ENCODE data around the gene FGF5.
"Not testable (repeated sequence)": the region's sequence is repeated elsewhere in the genome, so short reads cannot be mapped to it uniquely, and the experiment has no call there.

Gene FGF5

DNA sequence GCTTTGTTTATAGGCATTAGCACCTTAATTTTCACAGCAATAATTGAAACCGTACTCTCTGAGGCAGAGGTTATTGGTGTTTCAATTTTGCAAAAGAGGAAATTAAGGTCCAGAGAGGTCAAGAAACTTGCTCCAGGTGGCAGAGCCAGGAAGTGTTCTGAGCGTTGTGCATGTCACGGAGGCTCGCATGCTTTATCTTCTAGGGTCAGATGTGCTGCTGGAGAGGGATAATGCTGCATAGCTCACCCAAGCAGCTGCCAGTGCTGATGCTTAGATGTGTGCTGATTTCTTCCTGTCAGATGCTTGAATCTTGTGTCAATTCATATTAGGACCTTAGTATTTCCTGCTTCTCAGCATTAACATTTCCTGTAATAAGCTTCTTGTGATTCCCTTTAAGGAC, 13.0 kb upstream of the FGF5 start:
- DNase-seq (ENCODE audit: low read depth in 2 of 3, low spot score in 2 of 3), result no peak

DNA sequence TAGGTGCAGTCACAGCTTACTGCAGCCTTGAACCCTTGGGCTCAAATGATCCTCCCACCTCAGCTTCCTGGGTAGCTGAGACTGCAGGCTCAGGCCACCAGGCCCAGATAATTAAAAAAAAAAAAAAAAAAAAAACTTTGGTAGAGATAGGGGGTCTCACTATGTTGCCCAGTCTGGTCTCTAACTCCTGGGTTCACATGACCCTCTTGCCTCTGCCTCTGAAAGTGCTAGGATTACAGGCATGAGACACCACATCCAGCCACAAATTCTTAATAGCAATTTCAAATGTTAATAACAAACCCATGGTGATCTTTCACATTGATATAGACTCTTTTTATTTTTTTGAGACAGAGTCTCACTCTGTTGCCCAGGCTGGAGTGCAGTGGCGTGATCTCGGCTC, 12.3 kb upstream of the FGF5 start:
- no peak for DNase-seq (ENCODE audit: low read depth in 2 of 3, low spot score in 2 of 3)

GRCh38 chr4:80255329-80256095, 11.0 kb upstream of the FGF5 start:
- no peak for DNase-seq (ENCODE audit: low read depth in 2 of 3, low spot score in 2 of 3)

- no peak for DNase-seq (ENCODE audit: low read depth in 2 of 3, low spot score in 2 of 3)
These were observed 8.6 kb upstream of the FGF5 start for GRCh38 chr4:80257851-80258250.

DNA sequence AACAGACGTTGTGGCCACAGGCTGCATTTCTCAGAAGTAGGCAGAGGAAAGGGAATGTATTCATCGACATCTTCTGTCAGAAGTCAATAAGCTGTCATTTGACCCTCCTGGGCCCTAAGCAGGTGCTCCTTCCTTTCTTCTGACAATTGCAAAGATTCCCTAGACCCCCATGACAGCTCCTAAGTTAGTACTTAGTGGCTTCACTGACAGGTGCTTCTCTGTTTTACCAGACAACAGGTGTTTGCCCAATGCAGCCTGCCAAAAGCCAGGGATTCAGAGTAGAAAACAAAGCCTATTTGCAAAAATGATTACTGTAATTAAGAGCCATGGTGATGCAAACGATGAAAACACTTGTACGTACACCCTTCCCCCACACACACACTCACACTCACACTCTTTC, 7.5 kb upstream of the FGF5 start:
- DNase-seq (ENCODE audit: low read depth in 2 of 3, low spot score in 2 of 3), result no peak

- DNase-seq (ENCODE audit: low read depth in 2 of 3, low spot score in 2 of 3), result no peak
These were observed 6.6 kb upstream of the FGF5 start for GRCh38 chr4:80259817-80260216.

- no peak for DNase-seq (ENCODE audit: low read depth in 2 of 3, low spot score in 2 of 3)
These were observed 4.4 kb upstream of the FGF5 start for GRCh38 chr4:80261989-80262600.

DNA sequence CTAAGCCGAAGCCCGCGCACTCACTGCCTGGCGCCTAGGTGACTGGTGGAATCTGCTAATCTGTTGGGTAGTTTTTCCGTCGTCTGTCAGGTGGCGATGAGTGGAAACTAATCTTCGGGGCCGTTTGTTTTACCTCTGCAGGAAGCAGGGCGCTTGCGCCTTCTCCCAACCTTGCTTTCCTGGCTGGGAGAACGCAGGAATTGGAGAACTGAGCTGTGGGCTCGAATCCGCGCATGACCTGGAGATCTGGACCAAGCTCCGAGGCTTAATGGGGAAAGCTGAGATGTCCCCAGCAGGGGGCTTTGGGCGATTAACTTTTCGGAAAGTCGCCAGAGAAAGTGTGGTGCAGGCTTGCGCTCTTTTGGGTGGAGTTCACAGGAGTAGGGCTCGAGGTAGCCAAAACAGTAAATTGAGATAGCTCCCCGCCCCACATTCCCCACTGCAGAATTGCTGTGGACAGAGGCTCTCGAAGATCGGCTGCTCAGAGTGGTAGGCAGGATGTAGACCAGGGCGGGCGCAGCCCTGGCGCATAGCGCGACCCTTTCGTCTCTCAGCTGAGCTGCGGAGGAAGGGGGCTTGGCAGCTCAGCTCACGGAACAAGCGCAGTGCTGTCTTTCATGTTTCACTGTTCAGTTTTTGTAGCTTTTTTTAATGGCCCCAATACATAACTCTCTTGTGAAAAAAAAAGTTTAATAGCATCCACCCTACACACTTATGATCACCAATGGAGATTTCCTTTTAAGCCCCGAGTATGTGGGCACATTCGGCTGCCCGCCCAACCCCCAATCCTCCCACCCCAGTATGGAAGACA, 2.7 kb upstream of the FGF5 start:
- no peak for DNase-seq (ENCODE audit: low read depth in 2 of 3, low spot score in 2 of 3)

DNA sequence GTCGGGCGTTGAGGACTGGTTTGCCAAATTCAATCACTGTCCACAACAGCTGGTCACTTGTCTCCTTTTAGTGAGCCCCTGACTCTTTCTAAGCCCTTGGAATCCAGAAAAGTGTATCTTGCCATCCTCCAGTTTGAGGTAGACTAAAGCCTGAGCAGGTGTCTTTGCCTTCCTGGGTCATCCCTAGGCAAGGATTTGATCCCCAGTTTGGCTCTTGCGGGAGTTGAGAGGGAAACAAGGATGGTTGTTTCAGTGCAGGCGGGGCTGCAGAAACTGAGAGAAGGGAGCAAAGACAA, 2.2 kb upstream of the FGF5 start:
- DNase-seq (ENCODE audit: low read depth in 2 of 3, low spot score in 2 of 3), result no peak

- no peak for DNase-seq (ENCODE audit: low read depth in 2 of 3, low spot score in 2 of 3)
These were observed 1.6 kb upstream of the FGF5 start for GRCh38 chr4:80264825-80265224.

GRCh38 chr4:80265571-80266252, 752 bp upstream of the FGF5 start:
- no peak for DNase-seq (ENCODE audit: low read depth in 2 of 3, low spot score in 2 of 3)

DNA sequence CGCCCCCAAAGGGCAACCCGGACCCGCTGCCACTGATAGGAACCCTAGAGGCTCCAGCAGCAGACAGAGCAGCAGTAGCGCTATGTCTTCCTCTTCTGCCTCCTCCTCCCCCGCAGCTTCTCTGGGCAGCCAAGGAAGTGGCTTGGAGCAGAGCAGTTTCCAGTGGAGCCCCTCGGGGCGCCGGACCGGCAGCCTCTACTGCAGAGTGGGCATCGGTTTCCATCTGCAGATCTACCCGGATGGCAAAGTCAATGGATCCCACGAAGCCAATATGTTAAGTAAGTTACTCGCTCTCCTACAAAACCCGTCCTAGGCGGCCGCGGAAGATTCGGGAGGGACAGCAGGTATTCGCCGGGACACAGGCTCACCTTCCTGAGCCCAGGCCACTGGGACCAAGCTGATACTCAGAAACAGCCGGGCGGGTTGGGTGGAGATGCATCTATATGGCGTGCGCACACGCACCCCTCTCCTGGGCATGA, 477 bp downstream of the FGF5 start:
- no peak for DNase-seq (ENCODE audit: low read depth in 2 of 3, low spot score in 2 of 3)

GRCh38 chr4:80268081-80268823, 1.8 kb downstream of the FGF5 start:
- no peak for DNase-seq (ENCODE audit: low read depth in 2 of 3, low spot score in 2 of 3)

- no peak for DNase-seq (ENCODE audit: low read depth in 2 of 3, low spot score in 2 of 3)
These were observed 2.5 kb downstream of the FGF5 start for GRCh38 chr4:80268936-80269335.

GRCh38 chr4:80270321-80270720, 3.9 kb downstream of the FGF5 start:
- DNase-seq (ENCODE audit: low read depth in 2 of 3, low spot score in 2 of 3), result no peak

DNA sequence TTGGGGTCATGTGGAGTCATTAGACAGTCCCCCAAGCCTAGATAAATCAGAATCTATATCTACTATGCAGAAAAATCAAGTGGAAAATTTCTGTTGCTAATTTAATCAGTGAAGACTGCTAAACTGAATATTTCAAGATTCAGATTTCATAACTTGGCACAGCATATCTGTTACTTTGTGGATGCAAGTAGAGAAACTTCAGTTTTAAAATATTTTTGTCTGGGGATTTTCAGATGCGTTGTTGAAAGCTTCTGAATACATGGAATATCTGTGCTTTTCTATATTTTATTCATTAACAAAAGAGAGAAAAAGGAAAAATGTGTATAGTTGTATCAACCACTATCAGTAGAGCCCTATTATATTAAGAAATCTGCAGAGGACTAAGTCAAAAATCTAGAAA, 4.4 kb downstream of the FGF5 start:
- no peak for DNase-seq (ENCODE audit: low read depth in 2 of 3, low spot score in 2 of 3)

GRCh38 chr4:80271801-80272200, 5.3 kb downstream of the FGF5 start:
- no peak for DNase-seq (ENCODE audit: low read depth in 2 of 3, low spot score in 2 of 3)

- no peak for DNase-seq (ENCODE audit: low read depth in 2 of 3, low spot score in 2 of 3)
These were observed 10.5 kb downstream of the FGF5 start for GRCh38 chr4:80276931-80277330.

GRCh38 chr4:80279751-80280150, 13.3 kb downstream of the FGF5 start:
- DNase-seq (ENCODE audit: low read depth in 2 of 3, low spot score in 2 of 3), result no peak

DNA sequence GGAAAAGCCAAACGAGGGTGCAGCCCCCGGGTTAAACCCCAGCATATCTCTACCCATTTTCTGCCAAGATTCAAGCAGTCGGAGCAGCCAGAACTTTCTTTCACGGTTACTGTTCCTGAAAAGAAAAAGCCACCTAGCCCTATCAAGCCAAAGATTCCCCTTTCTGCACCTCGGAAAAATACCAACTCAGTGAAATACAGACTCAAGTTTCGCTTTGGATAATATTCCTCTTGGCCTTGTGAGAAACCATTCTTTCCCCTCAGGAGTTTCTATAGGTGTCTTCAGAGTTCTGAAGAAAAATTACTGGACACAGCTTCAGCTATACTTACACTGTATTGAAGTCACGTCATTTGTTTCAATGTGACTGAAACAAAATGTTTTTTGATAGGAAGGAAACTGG, 20.0 kb downstream of the FGF5 start:
- DNase-seq (ENCODE audit: low read depth in 2 of 3, low spot score in 2 of 3), result no peak

- not testable (repeated sequence) for DNase-seq (ENCODE audit: low read depth in 2 of 3, low spot score in 2 of 3)
These were observed 24.2 kb downstream of the FGF5 start for GRCh38 chr4:80290665-80291064.

Measured in activated CD8-positive, alpha-beta memory T cell treated with anti-CD3 and anti-CD28 coated beads for 48 hours (primary cell).